ENCODE data around the gene MBD1.
A peak's percentile ranks its signal among the peaks of the same experiment; 100 is the strongest.
"Not testable (repeated sequence)": the region's sequence is repeated elsewhere in the genome, so short reads cannot be mapped to it uniquely, and the experiment has no call there.

Gene MBD1

GRCh38 chr18:50288348-50289107 is 7.2 kb upstream of the MBD1 start:
- not testable (repeated sequence) for DNase-seq

GRCh38 chr18:50287441-50288347 is 6.4 kb upstream of the MBD1 start, which contains the start of gene CXXC1:
Gene CXXC1 (minus strand): TSS chr18:50287692. CDS start chr18:50287589, 103 bp downstream.
- DNase-seq = peak; percentile 95

GRCh38 chr18:50287028-50287440 is 5.7 kb upstream of the MBD1 start:
- no peak for DNase-seq

GRCh38 chr18:50286391-50287027 is 5.2 kb upstream of the MBD1 start:
- DNase-seq = peak; percentile 72

GRCh38 chr18:50285631-50286321 is 4.5 kb upstream of the MBD1 start:
- DNase-seq = no peak

GRCh38 chr18:50285071-50285470 is 3.7 kb upstream of the MBD1 start:
- no peak for DNase-seq

- DNase-seq = no peak
Measured at GRCh38 chr18:50284255-50284885, 3.0 kb upstream of the MBD1 start.

GRCh38 chr18:50283469-50284209 is 2.3 kb upstream of the MBD1 start:
- no peak for DNase-seq

GRCh38 chr18:50282521-50283335 is 1.4 kb upstream of the MBD1 start:
- DNase-seq = no peak

- no peak for DNase-seq
Measured at GRCh38 chr18:50281972-50282520, 723 bp upstream of the MBD1 start.

- DNase-seq = no peak
Measured at GRCh38 chr18:50280707-50281294, 522 bp downstream of the MBD1 start.

- DNase-seq = no peak
Measured at GRCh38 chr18:50279752-50280151, 1.6 kb downstream of the MBD1 start.

GRCh38 chr18:50277942-50278341 is 3.4 kb downstream of the MBD1 start:
- DNase-seq = no peak

GRCh38 chr18:50276452-50276851 is 4.9 kb downstream of the MBD1 start:
- no peak for DNase-seq

- DNase-seq = no peak
Measured at GRCh38 chr18:50275503-50276036, 5.8 kb downstream of the MBD1 start.

- DNase-seq = no peak
Measured at GRCh38 chr18:50274941-50275340, 6.4 kb downstream of the MBD1 start.

GRCh38 chr18:50274044-50274442 is 7.3 kb downstream of the MBD1 start:
- no peak for DNase-seq

GRCh38 chr18:50273203-50274043 is 7.9 kb downstream of the MBD1 start:
- no peak for DNase-seq

GRCh38 chr18:50272568-50272967 is 8.8 kb downstream of the MBD1 start:
- no peak for DNase-seq

All from activated CD8-positive, alpha-beta memory T cell treated with anti-CD3 and anti-CD28 coated beads, Interleukin-2, amount 50 U/mL, for 48 hours (primary cell).